ENCODE results near the gene SLC25A12.

DNA sequence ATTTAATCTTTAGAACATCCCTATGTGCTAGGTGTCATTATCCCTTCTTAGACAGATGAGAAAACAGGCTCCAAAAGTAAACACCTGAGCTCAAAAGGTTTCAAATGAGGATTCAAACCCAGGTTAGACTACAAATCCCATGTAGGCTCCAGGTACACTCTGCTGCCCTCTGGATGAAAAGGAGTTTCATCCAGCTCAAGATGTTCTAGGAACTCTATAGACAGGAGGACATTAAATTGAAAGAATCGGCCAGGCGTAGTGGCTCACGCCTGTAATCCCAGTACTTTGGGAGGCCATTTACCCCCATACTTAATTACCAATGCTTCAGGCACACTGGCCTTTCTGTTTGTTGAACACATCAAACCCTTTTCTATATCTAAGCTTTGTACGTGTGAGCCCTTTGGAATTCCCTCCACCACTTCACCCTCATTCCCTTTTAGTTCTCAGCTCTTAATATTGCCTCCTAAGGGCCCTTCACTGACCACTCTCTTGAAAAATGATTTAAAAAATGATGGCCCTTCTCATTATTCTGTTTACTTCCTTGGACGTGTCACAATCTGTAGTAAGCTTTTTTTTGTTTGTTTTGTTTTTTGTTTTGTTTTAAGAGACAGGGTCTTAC is 10.7 kb downstream of the SLC25A12 start:
- TF ChIP-seq, protein P1, sequence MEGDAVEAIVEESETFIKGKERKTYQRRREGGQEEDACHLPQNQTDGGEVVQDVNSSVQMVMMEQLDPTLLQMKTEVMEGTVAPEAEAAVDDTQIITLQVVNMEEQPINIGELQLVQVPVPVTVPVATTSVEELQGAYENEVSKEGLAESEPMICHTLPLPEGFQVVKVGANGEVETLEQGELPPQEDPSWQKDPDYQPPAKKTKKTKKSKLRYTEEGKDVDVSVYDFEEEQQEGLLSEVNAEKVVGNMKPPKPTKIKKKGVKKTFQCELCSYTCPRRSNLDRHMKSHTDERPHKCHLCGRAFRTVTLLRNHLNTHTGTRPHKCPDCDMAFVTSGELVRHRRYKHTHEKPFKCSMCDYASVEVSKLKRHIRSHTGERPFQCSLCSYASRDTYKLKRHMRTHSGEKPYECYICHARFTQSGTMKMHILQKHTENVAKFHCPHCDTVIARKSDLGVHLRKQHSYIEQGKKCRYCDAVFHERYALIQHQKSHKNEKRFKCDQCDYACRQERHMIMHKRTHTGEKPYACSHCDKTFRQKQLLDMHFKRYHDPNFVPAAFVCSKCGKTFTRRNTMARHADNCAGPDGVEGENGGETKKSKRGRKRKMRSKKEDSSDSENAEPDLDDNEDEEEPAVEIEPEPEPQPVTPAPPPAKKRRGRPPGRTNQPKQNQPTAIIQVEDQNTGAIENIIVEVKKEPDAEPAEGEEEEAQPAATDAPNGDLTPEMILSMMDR (conservative IDR thresholded peaks at IDR 0.05; ENCODE audit: low read depth, low read length): no peak
- TF ChIP-seq EZH2 (IDR thresholded peaks at IDR 0.05; ENCODE audit: borderline replicate concordance, low read depth, low read length, poor library complexity, severe bottlenecking): no peak
